Ovary (tissue), 3 donors: ENCODE results near the gene ELL2.
"Not testable (repeated sequence)": the region's sequence is repeated elsewhere in the genome, so short reads cannot be mapped to it uniquely, and the experiment has no call there.

Experiments
- CTCF ChIP-seq, 3 donors: fragments of 450-650 bp in 2 of 3; fragments of 200-600 bp in 1 of 3; IDR thresholded peaks; one replicate each; pipeline versions ENCODE4 v1.5.1 to v1.8.0; 2016 to 2022; ENCODE audit warnings: antibody characterized with exemption in 3 of 3, mild to moderate bottlenecking in 1 of 3
- EP300 ChIP-seq: sonication (generic); formaldehyde crosslinking; IDR thresholded peaks from one replicate; pipeline ENCODE4 v1.6.1; 2017; ENCODE audit warnings: antibody characterized with exemption
- POLR2A ChIP-seq: fragments of 450-650 bp; IDR thresholded peaks from one replicate; pipeline ENCODE4 v1.6.1; 2017; ENCODE audit warnings: antibody characterized with exemption, mild to moderate bottlenecking, moderate library complexity
- donor health status: DM: no; HTN: no; CAD: no.

- not testable (repeated sequence) for TF ChIP-seq CTCF (IDR thresholded peaks at IDR 0.05); EP300; POLR2A
Measured at GRCh38 chr5:95851141-95851540, 110.5 kb downstream of the ELL2 start.
